Left renal pelvis (tissue), 4 donors: ENCODE measurements around the gene GALK1. TPM values are rescaled to one million over a fixed set of nuclear protein-coding genes. Genes with fewer than 3 reads are reported as not detected.

ENCODE experiments used
- DNase-seq, 4 donors: peaks; one replicate each; pipeline ENCODE4 v3.0.0-alpha.2; 2013; ENCODE audit warnings: low read depth in 4 of 4, low spot score in 3 of 4
- polyA plus RNA-seq, 4 donors: library from polyadenylated mRNA; unstranded; fragments of 120-200 nt; gene quantifications; one replicate each; pipeline ENCODE4 v1.2.1, GENCODE V29; 2013; ENCODE audit not compliant: insufficient read length in 4 of 4

GALK1 gene
- polyA plus RNA-seq, 4 donors = 19.2 to 36.1 (median 24.1) TPM

DNA sequence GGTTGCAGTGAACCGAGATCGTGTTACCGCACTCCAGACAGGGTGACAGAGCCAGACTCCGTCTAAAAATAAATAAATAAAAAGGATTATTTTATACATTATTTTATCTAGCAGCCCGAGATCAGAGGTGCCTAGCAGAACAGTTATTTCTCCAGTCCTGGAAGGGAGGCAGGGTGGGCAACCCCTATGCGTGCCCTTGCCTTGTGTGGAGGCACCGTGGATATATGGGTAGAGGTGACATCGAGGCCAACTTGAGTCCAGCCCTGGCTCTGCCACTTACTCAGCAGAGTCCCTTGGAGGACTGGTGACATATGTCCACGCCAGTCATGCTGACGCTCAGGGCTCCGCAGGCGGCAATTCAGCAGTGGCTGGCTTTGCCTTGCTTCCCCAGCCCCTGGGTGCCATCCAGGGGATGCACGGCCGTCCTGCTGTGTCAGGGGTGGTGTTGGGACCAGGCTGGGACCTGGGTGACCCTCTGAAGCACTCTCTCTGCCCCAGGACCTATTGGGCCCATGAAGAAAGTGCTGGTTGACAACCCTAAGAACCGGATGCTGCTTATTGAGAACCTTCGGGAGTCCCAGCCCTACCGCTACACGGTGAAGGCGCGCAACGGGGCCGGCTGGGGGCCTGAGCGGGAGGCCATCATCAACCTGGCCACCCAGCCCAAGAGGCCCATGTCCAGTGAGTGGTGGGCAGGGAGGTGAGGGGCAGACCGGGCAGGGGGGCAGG, 13.2 kb downstream of the GALK1 start:
- no peak for DNase-seq

DNA sequence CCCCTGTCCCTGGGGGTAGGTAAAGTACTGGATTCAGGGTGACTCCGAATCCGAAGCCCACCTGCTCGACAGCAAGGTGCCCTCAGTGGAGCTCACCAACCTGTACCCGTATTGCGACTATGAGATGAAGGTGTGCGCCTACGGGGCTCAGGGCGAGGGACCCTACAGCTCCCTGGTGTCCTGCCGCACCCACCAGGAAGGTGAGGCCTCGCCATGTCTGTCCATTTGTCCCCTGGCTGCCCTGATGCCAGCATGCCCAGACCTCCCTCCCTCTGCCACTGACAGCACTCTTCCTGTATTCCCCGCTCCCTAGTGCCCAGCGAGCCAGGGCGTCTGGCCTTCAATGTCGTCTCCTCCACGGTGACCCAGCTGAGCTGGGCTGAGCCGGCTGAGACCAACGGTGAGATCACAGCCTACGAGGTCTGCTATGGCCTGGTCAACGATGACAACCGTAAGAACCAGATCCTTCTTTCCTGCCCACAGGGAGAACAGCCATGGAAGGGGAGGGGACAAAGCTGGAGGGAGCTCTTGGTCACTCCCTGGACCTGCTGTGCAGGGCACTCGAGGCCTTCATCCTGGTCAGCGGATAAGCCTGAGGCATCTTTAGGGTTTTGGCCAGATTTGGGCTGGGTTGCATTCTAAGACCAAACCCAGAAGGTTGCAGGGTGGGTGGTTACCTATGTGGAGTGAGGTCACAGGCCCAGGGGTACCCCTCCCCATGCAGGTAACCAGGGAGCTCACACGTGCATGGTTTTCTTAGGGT, 14.2 kb downstream of the GALK1 start:
- DNase-seq = no peak

DNA sequence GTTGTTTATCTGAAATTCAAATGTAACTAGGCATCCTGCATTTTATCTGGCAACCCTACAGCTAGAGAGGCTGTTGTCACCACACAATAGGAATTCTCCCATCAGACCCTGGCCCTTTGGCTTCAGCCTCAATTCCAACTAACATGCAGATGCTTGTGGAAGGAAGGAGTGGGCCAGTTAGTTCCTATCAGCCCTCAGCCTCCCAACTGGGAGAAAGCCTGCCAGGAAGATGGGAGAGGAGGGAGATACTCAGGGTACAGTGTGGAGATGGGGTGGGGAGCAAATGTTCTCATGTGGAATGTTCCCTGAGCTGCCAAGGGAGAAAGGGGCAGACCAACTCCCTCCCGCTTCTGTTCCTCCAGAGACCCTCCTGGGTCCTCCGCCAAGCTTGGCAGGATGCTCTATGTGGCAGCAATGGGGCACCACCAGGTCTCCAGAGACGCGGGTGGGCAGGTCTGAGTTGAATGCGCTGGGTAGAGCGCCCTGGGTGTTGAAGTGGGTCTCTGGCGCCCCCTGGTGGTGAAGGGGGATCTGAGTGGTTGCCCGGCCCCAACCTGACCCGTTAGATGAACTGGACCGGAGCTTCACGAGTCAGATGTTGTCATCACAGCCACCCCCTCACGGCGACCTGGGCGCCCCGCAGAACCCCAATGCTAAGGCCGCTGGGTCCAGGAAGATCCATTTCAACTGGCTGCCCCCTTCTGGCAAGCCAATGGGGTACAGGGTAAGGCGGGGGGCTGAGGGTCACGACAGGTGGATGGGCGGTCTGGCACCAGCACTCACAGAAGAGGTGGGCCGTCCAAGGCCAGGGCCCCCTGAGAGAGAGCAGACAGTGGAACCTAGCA, 15.2 kb downstream of the GALK1 start:
- no peak for DNase-seq

DNA sequence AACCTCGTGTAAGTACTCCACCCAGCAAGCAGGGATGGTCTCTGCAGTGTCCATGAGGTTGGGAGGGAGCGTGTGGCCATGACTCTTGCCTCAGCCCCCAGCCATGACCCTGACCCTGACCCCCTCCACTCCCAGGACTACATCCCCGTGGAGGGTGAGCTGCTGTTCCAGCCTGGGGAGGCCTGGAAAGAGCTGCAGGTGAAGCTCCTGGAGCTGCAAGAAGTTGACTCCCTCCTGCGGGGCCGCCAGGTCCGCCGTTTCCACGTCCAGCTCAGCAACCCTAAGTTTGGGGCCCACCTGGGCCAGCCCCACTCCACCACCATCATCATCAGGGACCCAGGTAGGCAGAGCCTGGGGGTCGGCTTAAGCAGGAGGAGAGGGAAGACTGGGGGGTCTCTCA, 16.3 kb downstream of the GALK1 start:
- no peak for DNase-seq

DNA sequence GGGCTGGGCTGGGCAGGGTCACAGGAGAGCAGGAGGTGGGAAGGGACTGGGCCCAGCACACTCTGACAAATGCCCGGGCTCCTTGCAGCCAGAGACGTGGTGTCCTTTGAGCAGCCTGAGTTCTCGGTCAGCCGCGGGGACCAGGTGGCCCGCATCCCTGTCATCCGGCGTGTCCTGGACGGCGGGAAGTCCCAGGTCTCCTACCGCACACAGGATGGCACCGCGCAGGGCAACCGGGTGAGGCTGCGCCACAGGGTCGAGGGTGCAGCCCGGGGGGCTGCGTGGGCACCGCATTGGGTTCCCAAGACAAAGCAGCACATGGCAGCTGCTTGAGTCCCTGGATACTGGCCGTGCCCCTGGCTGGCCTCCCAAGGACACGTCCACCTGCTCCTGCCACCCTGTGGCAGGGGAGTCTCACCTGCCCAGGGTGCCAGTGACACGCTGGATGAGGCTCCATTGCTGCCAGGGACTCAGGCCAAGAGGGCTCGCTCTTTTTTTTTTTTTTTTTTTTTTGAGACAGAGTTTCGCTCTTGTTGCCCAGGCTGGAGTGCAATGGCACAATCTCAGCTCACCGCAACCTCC, 21.3 kb downstream of the GALK1 start:
- DNase-seq = no peak

DNA sequence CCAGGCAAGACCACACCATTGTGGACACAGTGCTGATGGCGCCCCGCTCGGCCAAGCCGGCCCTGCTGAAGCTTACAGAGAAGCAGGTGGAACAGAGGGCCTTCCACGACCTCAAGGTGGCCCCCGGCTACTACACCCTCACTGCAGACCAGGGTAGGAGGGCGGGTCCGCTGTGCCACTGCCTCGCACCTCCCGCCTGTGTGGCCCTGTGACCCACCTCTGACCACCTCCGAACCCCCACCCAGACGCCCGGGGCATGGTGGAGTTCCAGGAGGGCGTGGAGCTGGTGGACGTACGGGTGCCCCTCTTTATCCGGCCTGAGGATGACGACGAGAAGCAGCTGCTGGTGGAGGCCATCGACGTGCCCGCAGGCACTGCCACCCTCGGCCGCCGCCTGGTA, 22.7 kb downstream of the GALK1 start:
- DNase-seq = no peak

DNA sequence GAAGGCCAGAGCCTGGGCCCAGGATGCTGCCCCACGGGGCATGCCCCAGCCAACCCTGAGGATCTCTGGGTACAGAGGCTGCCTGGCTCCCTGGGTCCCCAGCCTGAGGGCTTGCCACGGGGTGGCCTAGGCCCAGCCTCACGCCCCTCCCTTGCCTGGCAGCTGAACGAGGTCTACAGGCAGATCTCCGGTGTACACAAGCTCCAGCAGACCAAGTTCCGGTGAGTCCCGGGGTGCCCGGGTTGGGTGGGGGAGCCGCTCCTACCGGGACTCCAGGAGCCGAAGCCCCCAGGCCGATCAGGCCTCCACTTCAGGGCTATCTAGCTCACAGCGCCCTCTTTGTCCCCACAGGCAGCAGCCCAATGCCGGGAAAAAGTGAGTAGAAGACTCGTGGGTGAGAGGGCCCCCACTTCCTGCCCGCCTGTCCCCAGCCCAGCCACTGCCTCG, 24.3 kb downstream of the GALK1 start:
- no peak for DNase-seq

DNA sequence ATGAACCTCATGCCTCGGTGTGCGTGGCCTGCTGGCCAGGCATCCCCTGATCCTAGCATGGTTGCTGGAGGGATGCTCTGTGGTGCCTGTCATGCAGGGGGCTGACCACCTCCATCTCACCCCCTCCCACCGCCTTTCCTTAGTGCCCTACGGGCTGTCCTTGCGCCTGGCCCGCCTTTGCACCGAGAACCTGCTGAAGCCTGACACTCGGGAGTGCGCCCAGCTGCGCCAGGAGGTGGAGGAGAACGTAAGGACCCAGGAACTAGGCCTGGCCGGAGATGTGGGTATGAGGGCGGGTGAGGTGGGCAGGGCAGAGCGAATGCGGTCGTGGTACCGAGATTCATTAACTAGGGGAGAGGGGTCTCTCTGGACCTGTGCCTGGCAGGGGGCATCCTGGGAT, 24.8 kb downstream of the GALK1 start:
- DNase-seq = no peak

DNA sequence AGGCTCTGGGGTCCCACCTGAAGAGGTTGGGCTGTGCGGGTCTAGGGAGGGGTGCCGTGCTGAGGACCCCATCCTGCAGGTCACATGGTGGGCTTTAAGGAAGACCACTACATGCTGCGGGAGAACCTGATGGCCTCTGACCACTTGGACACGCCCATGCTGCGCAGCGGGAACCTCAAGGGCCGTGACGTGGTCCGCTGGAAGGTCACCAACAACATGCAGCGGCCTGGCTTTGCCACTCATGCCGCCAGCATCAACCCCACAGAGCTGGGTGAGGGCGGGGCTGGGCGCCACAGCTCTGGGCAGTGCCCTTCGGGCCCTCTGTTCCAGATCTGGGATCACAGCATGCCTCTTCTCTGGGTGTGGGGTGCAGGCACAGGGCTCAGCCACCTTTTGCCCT, 25.2 kb downstream of the GALK1 start:
- no peak for DNase-seq

DNA sequence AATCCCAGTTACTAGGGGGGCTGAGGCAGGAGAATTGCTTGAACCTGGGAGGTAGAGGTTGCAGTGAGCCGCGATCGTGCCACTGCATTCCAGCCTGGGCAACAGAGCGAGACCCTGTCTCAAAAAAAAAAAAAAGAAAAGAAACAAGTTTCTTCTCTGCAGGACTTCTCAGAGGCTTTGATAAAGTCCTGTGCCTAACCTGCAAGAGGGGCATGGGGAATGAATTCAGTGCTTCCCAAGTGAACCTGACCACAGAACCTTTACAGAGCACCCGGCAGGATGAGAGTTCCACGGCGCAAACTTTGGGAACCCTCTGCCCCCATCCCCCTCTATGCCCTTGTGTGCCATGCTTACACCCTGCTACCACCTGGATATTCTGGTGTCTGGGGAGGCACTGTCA, 25.8 kb downstream of the GALK1 start:
- no peak for DNase-seq

DNA sequence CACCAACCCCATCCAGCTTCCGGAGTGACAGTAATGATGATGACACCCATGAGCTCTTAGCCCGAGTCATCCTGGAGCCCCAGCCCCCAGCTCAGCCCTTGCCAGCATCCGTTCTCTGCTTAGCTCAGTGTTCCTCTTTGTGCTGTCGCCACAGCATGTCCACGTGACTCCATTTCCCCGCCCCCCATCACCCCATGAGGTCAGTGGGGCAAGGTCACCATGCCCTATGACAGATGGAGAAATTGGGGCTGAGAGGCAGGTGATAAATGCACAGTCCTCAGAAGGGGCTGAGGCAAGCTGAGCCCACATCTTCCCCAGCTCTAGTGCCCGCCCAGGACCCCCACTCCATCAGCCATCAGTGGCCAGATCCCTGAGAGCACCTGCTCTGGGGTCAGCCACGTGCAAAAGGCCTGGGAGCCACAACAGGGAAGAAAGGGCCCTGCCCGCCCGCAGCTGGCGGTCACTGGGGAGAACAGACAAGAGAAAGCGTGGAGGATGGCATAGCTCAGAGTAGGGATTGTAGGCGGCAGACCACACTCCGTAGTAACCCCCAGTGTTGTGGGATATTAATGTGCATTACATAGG, 26.7 kb downstream of the GALK1 start:
- DNase-seq = no peak

DNA sequence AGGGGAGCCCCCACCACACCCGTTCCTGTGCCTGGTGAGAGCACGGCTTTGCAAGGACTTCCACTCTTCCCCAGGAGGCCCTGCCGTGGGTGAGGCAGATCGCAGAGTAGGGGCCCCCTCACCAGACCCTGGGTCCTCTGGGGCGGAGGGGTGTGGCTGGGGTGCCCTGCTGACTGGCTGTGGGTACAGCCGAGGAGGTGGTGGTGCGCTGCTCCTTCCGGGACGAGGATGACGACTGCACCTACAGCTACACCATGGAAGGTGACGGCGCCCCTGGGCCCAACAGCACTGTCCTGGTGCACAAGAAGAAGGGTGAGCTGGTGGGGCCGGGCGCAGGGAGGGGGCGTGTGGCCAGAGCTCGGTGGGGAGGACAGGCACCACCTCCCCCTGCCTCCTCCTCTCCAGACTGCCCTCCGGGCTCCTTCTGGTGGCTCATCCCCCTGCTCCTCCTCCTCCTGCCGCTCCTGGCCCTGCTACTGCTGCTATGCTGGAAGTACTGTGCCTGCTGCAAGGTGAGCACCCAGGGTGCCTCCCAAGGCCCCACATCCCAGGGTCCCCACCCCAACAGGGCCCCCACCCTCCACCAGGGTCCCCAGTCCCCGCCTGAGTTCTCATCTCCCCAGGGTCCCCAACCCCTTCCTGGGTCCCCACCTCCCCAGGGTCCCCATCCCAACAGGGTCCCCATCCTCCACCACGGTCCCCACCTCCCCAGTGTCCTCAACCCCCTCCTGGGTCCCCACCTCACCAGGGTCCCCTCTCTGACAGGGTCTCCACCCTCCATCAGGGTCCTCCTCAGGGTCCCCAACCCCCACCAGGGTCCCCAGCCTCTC, 27.6 kb downstream of the GALK1 start:
- DNase-seq = no peak

DNA sequence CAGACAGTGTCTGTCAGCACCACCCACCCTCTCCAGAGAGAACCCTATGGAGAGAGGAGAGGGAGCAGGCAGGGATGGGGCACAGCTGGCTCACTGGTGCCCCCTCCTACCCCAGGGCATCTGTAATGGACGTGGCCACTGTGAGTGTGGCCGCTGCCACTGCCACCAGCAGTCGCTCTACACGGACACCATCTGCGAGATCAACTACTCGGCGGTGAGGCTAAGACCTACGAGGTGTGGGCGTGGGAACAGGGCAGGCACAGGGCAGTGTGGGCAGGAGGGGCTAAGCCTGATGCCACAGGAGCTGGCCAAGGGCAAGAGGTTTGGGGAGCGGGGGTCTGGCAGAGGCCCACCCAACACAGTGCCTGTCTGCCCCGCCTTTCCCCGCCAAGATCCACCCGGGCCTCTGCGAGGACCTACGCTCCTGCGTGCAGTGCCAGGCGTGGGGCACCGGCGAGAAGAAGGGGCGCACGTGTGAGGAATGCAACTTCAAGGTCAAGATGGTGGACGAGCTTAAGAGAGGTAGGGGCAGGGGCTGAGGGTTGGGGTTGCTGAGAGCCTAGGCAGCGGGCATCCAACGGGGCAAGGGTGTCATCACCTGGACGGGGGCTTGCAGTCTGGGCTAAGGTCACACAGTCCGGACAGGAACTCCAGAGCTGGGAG, 28.7 kb downstream of the GALK1 start:
- no peak for DNase-seq

DNA sequence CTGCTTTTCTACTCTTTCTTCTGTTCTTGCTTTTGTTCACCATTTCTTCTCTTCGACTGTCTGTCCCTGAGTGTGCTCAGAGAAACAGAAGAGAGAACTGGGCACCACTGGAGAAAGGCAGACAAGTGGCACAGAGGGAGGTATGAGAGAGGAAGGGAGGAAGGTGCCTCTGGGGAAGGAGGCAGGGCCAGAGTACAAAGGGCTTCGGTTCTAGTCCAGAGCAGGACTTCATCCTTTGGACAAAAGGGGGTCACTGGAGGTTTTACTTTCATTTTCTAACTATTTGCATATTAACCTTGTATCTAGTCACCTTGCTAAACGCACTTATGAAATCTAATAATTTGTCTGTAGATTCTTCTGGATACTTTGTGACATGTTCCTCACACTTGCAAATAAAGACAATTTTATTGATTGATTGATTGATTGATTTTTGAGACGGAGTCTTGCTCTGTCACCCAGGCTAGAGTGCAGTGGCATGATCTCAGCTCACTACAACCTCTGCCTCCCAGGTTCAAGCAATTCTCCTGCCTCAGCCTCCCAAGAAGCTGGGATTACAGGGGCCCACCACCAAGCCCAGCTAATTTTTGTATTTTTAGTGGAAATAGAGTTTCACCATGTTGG, 30.2 kb downstream of the GALK1 start:
- DNase-seq = no peak

DNA sequence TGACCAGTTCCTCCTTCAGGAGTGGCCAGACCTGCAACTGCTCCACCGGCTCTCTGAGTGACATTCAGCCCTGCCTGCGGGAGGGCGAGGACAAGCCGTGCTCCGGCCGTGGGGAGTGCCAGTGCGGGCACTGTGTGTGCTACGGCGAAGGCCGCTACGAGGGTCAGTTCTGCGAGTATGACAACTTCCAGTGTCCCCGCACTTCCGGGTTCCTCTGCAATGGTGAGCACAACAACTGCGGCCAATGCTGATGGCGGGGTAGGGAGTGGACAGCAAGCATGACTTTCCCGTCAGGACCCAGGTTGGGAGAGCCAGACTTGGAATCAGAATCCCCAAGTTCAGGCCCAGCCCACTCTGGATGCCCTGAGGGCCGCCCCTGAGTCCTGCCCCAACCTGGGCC, 31.5 kb downstream of the GALK1 start:
- no peak for DNase-seq

DNA sequence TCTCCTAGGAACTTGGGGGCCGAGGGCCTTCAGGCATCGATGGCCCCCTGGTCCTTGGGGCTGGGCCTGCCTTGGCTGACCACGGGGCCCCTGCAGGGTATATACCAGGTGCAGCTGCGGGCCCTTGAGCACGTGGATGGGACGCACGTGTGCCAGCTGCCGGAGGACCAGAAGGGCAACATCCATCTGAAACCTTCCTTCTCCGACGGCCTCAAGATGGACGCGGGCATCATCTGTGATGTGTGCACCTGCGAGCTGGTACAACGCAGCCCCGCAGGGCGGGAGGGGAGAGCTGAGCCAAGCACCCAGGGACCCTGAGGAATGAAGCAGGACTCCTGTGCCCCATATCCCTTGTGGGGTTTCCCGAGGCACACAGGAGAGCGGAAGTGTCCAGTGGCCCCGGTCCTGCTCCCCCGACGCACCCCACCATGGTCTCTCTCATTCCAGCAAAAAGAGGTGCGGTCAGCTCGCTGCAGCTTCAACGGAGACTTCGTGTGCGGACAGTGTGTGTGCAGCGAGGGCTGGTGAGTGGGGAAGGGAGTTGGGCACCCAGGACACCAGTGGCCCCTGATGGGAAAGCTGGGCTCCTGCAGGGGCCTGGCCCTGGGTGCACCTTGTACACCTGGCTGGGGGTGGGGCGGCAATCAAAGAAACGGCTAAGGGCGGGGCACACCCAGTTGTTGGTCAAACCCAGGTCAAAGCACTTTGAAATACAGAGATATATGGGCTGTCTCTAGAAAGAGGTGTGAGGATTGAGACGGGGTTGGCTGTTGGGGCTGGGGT, 33.1 kb downstream of the GALK1 start:
- no peak for DNase-seq

DNA sequence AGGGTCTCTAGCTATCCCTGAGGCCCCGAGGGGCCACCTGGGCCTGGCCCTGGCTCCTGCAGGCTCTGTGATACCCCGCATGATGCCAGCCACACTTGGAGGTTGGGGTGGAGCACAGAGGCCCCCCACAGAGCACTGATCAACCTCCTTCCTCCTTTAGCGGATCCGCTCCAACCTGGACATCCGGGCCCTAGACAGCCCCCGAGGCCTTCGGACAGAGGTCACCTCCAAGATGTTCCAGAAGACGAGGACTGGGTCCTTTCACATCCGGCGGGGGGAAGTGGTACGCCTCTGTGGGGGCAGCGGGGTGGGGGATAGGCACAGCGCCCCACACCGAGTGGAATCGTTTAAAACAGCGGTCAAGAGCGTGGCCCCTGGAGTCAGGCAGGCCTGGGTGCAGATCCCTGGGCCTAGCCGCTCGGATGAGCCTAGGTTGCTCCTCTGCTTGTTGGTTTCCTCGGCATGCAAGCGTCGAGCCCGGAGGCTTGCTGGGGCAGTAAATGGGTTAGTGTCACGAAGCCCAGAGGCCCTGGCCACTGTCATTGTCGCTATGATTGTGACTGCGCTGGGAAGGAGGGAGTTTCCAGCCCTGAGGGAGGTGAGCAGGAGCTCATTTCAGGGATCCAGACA, 33.8 kb downstream of the GALK1 start:
- no peak for DNase-seq

DNA sequence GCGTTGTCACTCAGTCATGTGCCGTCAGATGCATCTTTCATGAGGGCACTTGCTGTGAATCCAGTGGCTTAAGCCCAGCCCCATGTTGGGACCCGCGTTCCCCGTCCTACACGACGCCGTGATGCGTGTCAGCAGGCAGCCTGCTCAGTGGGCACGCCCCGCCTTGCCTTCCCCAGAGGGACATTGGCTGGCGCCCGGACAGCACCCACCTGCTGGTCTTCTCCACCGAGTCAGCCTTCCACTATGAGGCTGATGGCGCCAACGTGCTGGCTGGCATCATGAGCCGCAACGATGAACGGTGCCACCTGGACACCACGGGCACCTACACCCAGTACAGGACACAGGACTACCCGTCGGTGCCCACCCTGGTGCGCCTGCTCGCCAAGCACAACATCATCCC, 34.9 kb downstream of the GALK1 start:
- DNase-seq = no peak
